ENCODE measurements around the gene TPK1. TPM values are rescaled to one million over a fixed set of nuclear protein-coding genes. Genes with fewer than 3 reads are reported as not detected.

The TPK1 gene
- total and polyA plus RNA-seq, 7 donors = 1.7 to 5.1 (median 2.5) TPM

DNA sequence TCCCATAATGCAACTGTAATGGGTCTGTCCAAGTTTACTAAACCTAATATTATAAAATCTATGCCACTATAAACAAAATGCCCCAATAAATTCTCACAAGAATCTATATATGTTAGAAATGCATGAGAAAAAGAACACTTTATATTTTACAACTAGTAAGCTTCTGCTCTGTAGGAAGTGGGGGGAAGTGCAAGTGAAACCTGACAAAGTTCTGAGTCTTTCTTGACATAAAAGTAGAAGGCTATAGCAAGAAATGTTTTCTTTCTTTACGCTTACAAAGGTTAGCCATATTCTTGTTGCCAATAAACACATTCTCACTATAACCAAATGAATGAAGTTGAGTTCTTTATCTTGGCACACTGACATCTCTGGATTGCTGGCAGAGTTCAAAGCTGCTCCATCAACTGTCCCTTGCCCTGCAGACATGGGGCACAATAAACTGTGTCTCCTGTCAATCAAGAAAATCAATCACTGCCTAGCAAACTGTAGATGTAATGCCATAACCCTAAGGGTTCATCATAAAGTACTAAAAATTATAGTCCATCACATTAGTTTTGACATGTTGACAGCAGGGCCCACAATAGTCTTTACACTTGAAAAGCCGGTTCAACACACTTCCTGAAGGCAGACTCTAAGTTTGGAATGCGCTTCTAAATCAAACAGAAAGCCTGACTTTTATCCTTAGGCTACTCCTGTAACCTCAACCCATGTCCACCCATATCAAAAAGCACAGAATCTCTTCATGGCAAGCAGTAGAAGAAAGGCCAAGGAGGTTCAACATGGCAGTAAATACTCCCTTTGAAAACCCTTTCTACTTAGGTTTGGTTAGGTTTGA is 58.6 kb downstream of the TPK1 start:
- intact Hi-C loops (cut with DNase I) = no loop called here
- Histone ChIP-seq H3K4me3 (no peak overlapping the region), H3K9me3 (no peaks in the 10 kb centered on the region), H3K4me1 (no peaks in the 10 kb centered on the region), H3K36me3 (ENCODE audit: insufficient read depth in 1 of 2, low read depth in 1 of 2) (no peaks in the 10 kb centered on the region), H3K27ac (no peak overlapping the region), H3K27me3 (ENCODE audit: insufficient read depth in 3 of 3, low read length in 2 of 3) (no peaks in the 10 kb centered on the region)
- DNase-seq (no peak), ATAC-seq (no peak)
- WGBS, 3 donors = 75 to 78% (median 78%) methylated on average over 3 of the region's 3 CpGs
- TF ChIP-seq, protein P1, sequence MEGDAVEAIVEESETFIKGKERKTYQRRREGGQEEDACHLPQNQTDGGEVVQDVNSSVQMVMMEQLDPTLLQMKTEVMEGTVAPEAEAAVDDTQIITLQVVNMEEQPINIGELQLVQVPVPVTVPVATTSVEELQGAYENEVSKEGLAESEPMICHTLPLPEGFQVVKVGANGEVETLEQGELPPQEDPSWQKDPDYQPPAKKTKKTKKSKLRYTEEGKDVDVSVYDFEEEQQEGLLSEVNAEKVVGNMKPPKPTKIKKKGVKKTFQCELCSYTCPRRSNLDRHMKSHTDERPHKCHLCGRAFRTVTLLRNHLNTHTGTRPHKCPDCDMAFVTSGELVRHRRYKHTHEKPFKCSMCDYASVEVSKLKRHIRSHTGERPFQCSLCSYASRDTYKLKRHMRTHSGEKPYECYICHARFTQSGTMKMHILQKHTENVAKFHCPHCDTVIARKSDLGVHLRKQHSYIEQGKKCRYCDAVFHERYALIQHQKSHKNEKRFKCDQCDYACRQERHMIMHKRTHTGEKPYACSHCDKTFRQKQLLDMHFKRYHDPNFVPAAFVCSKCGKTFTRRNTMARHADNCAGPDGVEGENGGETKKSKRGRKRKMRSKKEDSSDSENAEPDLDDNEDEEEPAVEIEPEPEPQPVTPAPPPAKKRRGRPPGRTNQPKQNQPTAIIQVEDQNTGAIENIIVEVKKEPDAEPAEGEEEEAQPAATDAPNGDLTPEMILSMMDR (IDR thresholded peaks at IDR 0.05) = no peak

GRCh38 chr7:144776447-144776846 is 59.4 kb downstream of the TPK1 start:
- no peak for DNase-seq

DNA sequence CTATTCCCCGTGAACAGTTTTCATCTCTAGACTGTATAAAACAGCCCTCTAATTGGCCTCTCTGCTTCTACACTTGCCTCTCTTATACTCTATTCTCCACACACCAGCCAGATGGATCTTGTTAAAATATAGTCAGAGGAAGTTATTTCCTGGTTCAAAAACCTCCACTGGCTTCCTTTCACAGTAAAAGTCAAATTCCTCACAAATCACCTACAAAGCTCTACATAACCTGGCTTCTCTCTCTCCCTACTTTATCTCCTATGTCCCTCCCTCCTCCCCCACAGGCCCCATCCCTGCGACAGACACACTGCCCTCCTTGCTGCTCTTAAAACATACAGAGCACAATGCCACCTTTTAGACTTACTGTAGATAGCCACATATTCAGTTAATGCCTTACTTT is 60.1 kb downstream of the TPK1 start:
- ATAC-seq (no peak), DNase-seq (no peak)
- Histone ChIP-seq H3K36me3 (ENCODE audit: insufficient read depth in 1 of 2, low read depth in 1 of 2) (no peaks in the 10 kb centered on the region), H3K9me3 (no peaks in the 10 kb centered on the region), H3K27me3 (ENCODE audit: insufficient read depth in 3 of 3, low read length in 2 of 3) (no peaks in the 10 kb centered on the region), H3K4me1 (no peaks in the 10 kb centered on the region), H3K4me3 (no peak overlapping the region), H3K27ac (no peak overlapping the region)
- TF ChIP-seq, protein P1 (IDR thresholded peaks at IDR 0.05) = no peak
- WGBS, 3 donors = 61 to 71% (median 67%) methylated on average over 2 of the region's 2 CpGs
- intact Hi-C loops (cut with DNase I) = no loop called here

More at GRCh38 chr7:144776447-144776846, 59.4 kb downstream of the TPK1 start:
- Histone ChIP-seq H3K4me3 (no peak overlapping the region), H3K27ac (no peak overlapping the region), H3K9me3 (no peaks in the 10 kb centered on the region), H3K4me1 (no peaks in the 10 kb centered on the region), H3K27me3 (ENCODE audit: insufficient read depth in 3 of 3, low read length in 2 of 3) (no peaks in the 10 kb centered on the region), H3K36me3 (ENCODE audit: insufficient read depth in 1 of 2, low read depth in 1 of 2) (no peaks in the 10 kb centered on the region)
- no peak for ATAC-seq
- intact Hi-C loops (cut with DNase I) = no loop called here
- 60 to 72% (median 68%) methylated on average over 4 of the region's 4 CpGs for WGBS, 3 donors
- TF ChIP-seq, protein P1 (IDR thresholded peaks at IDR 0.05) = no peak

DNA sequence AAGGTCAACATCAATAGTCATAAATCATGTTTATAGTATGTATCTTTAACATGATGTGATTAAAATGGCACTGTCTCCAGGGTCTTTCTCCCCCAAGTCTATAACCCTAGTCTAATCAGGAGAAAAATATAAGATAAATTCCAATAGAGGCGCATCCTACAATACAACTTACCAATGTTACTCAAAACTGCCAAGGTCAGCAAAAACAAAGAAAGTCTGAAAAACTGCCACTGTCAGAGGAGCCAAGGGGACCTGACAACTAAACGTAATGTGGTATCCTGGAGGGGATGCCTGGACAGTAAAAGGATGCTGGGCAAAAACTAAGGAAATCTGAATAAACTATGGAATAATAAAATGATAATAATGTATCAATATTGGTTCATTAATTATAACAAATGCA is 63.9 kb downstream of the TPK1 start:
- TF ChIP-seq, protein P1 (IDR thresholded peaks at IDR 0.05) = no peak
- Histone ChIP-seq H3K27ac (no peak overlapping the region), H3K4me1 (no peaks in the 10 kb centered on the region), H3K27me3 (ENCODE audit: insufficient read depth in 3 of 3, low read length in 2 of 3) (no peaks in the 10 kb centered on the region), H3K9me3 (no peaks in the 10 kb centered on the region), H3K4me3 (no peak overlapping the region), H3K36me3 (ENCODE audit: insufficient read depth in 1 of 2, low read depth in 1 of 2) (no peaks in the 10 kb centered on the region)
- ATAC-seq (no peak), DNase-seq (no peak)
- intact Hi-C loops (cut with DNase I) = no loop called here
- WGBS, 3 donors = 87 to 89% (median 88%) methylated on average over 2 of the region's 2 CpGs

Measured in psoas muscle (tissue), 8 donors.